Fibroblast of lung (primary cell): Measurements from ENCODE around the gene CCDC187. TPM values are rescaled to one million over a fixed set of nuclear protein-coding genes. Genes with fewer than 3 reads are reported as not detected.

Experiments
- DNase-seq, 2 donors: peaks; one replicate each; pipeline versions ENCODE4 v3.0.0 to v3.0.0-alpha.2; 2010; ENCODE audit warnings: low read depth in 2 of 2
- H2AFZ ChIP-seq: 2 replicates; pipeline ENCODE4 v1.5.1; 2012; ENCODE audit warnings: low read length, control low read depth, inconsistent platforms
- H3K27ac ChIP-seq: 2 replicates; pipeline ENCODE4 v1.5.1; 2011; ENCODE audit warnings: low read length, control low read depth; ENCODE audit not compliant: insufficient read depth
- H3K27me3 ChIP-seq: 2 replicates; pipeline ENCODE4 v1.5.1; 2011; ENCODE audit warnings: mild to moderate bottlenecking, low read length; ENCODE audit not compliant: control insufficient read depth, insufficient read depth
- H3K36me3 ChIP-seq: 2 replicates; pipeline ENCODE4 v1.5.1; 2011; ENCODE audit warnings: low read length; ENCODE audit not compliant: control insufficient read depth, insufficient read depth
- H3K4me1 ChIP-seq: 2 replicates; pipeline ENCODE4 v1.5.1; 2011; ENCODE audit warnings: low read length; ENCODE audit not compliant: control insufficient read depth, insufficient read depth; ENCODE audit errors: extremely low read depth
- H3K4me2 ChIP-seq: 2 replicates; pipeline ENCODE4 v1.5.1; 2011; ENCODE audit warnings: low read length, control low read depth; ENCODE audit not compliant: insufficient read depth; ENCODE audit errors: extremely low read depth
- H3K4me3 ChIP-seq, 4 experiments: fragments of 200-600 bp in 1 of 4; sonication (generic) in 1 of 4; replicated peaks in 1 of 4; 2 replicates each; pipeline ENCODE4 v1.5.1; 2011 to 2016; ENCODE audit warnings: low read length in 4 of 4, low read depth in 3 of 4, mild to moderate bottlenecking in 3 of 4, control low read depth in 2 of 4, inconsistent platforms in 1 of 4, mixed read lengths in 1 of 4; ENCODE audit not compliant: insufficient read depth in 1 of 4; ENCODE audit errors: control extremely low read depth in 1 of 4
- H3K79me2 ChIP-seq: 2 replicates; pipeline ENCODE4 v1.5.1; 2012; ENCODE audit warnings: mild to moderate bottlenecking, low read length, inconsistent platforms; ENCODE audit not compliant: control insufficient read depth, insufficient read depth
- H3K9ac ChIP-seq: 2 replicates; pipeline ENCODE4 v1.5.1; 2011; ENCODE audit warnings: mild to moderate bottlenecking, low read length, control low read depth; ENCODE audit not compliant: insufficient read depth
- H3K9me3 ChIP-seq: 2 replicates; pipeline ENCODE4 v1.5.1; 2012; ENCODE audit warnings: low read depth, low read length; ENCODE audit not compliant: control insufficient read depth, insufficient read depth
- H4K20me1 ChIP-seq: 2 replicates; pipeline ENCODE4 v1.5.1; 2011; ENCODE audit warnings: low read length; ENCODE audit not compliant: control insufficient read depth, insufficient read depth; ENCODE audit errors: extremely low read depth
- EZH2 ChIP-seq: IDR thresholded peaks from 2 replicates; pipeline ENCODE4 v1.5.1; 2012; ENCODE audit warnings: low read length, control low read depth, mild to moderate bottlenecking; ENCODE audit errors: missing control alignments
- polyA plus RNA-seq, 2 donors: library from polyadenylated mRNA; depleted of rRNA in 1 of 2; stranded (reverse) in 1 of 2; unstranded in 1 of 2; fragments of >200 nt; gene quantifications; 2 replicates each; pipeline ENCODE4 v1.2.1, GENCODE V29; 2011 to 2012; ENCODE audit warnings: missing spikeins in 1 of 2
- total RNA-seq: library from RNA; depleted of rRNA; stranded (reverse); fragments of >200 nt; gene quantifications from 2 replicates; pipeline ENCODE4 v1.2.1, GENCODE V29; 2014
- TF ChIP-seq, protein P1 (sequence below), 2 donors: IDR thresholded peaks in 1 of 2; conservative IDR thresholded peaks in 1 of 2; 1 replicate in 1 of 2; 2 replicates in 1 of 2; pipeline ENCODE4 v1.5.1; 2011 to 2012; ENCODE audit warnings: low read length in 2 of 2, control low read depth in 1 of 2, inconsistent platforms in 1 of 2, low read depth in 1 of 2, mild to moderate bottlenecking in 1 of 2

CCDC187 gene
- total and polyA plus RNA-seq, 2 donors (not counting 1 experiment from before 2014, with no cell fraction given), result not detected

DNA sequence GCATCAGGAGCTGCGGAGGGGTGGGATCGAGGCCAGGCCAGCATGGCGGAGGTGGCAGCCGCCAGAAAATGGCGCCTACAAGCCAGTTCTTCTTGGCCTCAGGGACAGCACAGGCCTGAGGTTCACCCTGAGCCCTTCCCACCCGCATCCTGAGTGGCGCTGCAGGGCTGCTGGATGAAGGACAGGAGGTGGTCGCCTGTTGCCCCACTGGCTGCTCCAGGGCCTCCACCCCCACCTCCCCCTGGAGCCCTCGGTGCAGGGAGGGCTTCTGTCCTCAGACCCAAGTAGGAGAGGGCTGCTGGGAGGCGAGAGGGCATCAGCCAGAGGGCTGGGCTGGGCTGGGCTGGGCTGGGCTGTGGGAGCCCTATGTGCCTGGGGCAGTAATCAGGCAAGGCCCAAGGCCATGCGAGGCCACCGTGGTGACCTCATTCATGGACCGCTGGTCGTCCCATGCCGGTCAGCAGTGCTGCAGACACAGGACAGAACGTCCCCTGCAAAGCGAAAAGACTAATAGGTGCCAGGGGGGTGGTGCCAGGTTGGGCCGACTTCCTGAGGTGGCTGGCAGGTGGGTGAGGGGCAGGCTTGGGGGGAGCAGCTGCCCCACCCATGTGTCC, 37.3 kb upstream of the CCDC187 start:
- Histone ChIP-seq H3K9me3 (no peaks in the 10 kb centered on the region), H4K20me1 (no peaks in the 10 kb centered on the region), H3K4me1 (peaks cover 20% of the 10 kb centered on the region), H3K36me3 (peaks cover 49% of the 10 kb centered on the region), H3K27me3 (no peaks in the 10 kb centered on the region), H2AFZ (no peak overlapping the region), H3K9ac (no peak overlapping the region), H3K27ac (no peak overlapping the region), H3K4me3 (no peak overlapping the region), H3K4me2 (no peak overlapping the region), H3K79me2 (no peaks in the 10 kb centered on the region)
- DNase-seq, result no peak
- TF ChIP-seq EZH2, result no peak
- TF ChIP-seq, protein P1, sequence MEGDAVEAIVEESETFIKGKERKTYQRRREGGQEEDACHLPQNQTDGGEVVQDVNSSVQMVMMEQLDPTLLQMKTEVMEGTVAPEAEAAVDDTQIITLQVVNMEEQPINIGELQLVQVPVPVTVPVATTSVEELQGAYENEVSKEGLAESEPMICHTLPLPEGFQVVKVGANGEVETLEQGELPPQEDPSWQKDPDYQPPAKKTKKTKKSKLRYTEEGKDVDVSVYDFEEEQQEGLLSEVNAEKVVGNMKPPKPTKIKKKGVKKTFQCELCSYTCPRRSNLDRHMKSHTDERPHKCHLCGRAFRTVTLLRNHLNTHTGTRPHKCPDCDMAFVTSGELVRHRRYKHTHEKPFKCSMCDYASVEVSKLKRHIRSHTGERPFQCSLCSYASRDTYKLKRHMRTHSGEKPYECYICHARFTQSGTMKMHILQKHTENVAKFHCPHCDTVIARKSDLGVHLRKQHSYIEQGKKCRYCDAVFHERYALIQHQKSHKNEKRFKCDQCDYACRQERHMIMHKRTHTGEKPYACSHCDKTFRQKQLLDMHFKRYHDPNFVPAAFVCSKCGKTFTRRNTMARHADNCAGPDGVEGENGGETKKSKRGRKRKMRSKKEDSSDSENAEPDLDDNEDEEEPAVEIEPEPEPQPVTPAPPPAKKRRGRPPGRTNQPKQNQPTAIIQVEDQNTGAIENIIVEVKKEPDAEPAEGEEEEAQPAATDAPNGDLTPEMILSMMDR (conservative IDR thresholded peaks at IDR 0.05 in 1 of 2, IDR thresholded peaks at IDR 0.05 in 1 of 2; ENCODE audit: low read depth in 1 of 2, low read length in 2 of 2), result no peak

DNA sequence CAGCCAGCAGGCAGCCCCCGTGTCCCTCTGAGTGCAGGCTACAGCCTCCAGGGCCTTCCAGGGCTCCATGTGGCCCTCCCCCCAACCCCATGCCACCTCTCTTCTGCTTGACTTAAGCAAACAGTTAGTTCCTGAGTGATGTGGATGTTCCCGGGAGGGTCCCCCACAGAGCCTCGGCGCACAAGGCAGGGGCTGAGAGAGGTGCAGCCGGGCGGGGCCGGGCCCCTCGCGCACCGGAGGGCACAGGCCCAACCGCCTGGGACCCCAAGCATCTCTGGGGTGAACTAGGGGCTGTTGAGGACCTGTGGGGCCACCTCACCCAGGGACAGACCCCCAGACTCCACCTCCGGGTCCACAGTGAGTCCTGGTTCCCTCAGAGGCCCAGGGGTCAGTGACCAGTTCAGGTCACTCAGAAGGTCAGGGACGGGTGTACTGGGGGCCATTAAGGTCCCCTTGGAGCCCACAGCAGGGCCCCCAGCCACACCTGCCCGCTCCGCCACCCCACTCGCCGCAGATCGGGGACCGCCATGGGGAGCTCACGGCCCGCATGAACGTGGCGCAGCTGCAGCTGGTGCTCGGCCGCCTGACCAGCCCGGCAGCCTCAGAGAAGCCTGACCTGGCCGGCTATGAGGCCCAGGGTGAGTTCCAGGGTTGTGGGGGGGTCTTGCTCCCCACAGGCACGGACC, 36.6 kb upstream of the CCDC187 start:
- peaks cover 52% of the 10 kb centered on the region for H3K36me3 ChIP-seq
- H4K20me1 ChIP-seq, result no peaks in the 10 kb centered on the region
- TF ChIP-seq, protein P1 (conservative IDR thresholded peaks at IDR 0.05 in 1 of 2, IDR thresholded peaks at IDR 0.05 in 1 of 2; ENCODE audit: low read depth in 1 of 2, low read length in 2 of 2), result no peak
- no peak for TF ChIP-seq EZH2

DNA sequence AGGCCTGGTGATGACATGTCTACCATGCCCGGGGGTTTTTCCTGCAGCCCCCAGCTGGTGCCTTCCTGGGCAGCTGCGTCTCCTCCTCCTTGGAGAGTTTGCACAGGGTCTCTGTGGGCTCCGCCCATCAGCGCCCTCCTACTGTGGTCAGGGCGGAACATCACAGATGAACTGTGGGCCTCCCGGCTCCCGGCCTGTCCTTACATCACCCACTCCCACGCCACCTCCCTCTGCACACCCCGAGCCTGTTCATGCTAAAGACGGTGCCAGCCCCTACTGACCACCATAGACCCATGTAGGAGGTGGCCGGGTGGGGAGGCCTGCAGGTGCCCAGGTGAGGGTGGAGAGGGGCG, 36.0 kb upstream of the CCDC187 start:
- Histone ChIP-seq H3K9ac (no peak overlapping the region), H3K27me3 (no peaks in the 10 kb centered on the region), H3K4me3 (no peak overlapping the region), H3K9me3 (no peaks in the 10 kb centered on the region), H3K79me2 (no peaks in the 10 kb centered on the region), H3K36me3 (peaks cover 55% of the 10 kb centered on the region), H4K20me1 (no peaks in the 10 kb centered on the region), H3K4me2 (no peak overlapping the region), H3K27ac (no peak overlapping the region), H2AFZ (no peak overlapping the region), H3K4me1 (peaks cover 7% of the 10 kb centered on the region)
- DNase-seq, result no peak
- TF ChIP-seq, protein P1 (conservative IDR thresholded peaks at IDR 0.05 in 1 of 2, IDR thresholded peaks at IDR 0.05 in 1 of 2; ENCODE audit: low read depth in 1 of 2, low read length in 2 of 2), result no peak
- TF ChIP-seq EZH2, result no peak

More for the DNA sequence above, 36.6 kb upstream of the CCDC187 start:
- H3K4me3 ChIP-seq, result no peak overlapping the region
- H2AFZ ChIP-seq, result no peak overlapping the region
- DNase-seq, result no peak
- peaks cover 13% of the 10 kb centered on the region for H3K4me1 ChIP-seq
- H3K27me3 ChIP-seq, result no peaks in the 10 kb centered on the region
- no peak overlapping the region for H3K27ac ChIP-seq
- no peaks in the 10 kb centered on the region for H3K9me3 ChIP-seq
- H3K9ac ChIP-seq, result no peak overlapping the region
- no peaks in the 10 kb centered on the region for H3K79me2 ChIP-seq
- no peak overlapping the region for H3K4me2 ChIP-seq
